Measurements from ENCODE around the gene TTC39A. TPM values are rescaled to one million over a fixed set of nuclear protein-coding genes. Genes with fewer than 3 reads are reported as not detected.

TTC39A gene
- total and polyA plus RNA-seq, 2 donors (not counting 1 experiment from before 2014, with no cell fraction given), result not detected

- 92% methylated on average over 3 of the region's 4 CpGs for WGBS (ENCODE audit: insufficient coverage)
- H3K79me2 ChIP-seq (ENCODE audit: control insufficient read depth, insufficient read depth, low read length), result no peaks in the 10 kb centered on the region
- TF ChIP-seq CTCF (IDR thresholded peaks at IDR 0.05), result no peak
- TF ChIP-seq EZH2 (IDR thresholded peaks at IDR 0.05; ENCODE audit: borderline replicate concordance, insufficient read depth, low read depth, low read length, poor library complexity, severe bottlenecking), result no peak
- DNase-seq (no peak), ATAC-seq (ENCODE audit: low read depth) (no peak)
- H3K4me1 ChIP-seq (ENCODE audit: control insufficient read depth in 2 of 2, insufficient read depth in 2 of 2, low read length in 2 of 2), result no peaks in the 10 kb centered on the region
- peaks cover 6 to 46% of the 10 kb centered on the region in 2 experiments for H3K36me3 ChIP-seq (replicated peaks in 1 of 2; ENCODE audit: control extremely low read depth in 1 of 2, control insufficient read depth in 1 of 2, extremely low read depth in 1 of 2, insufficient read depth in 2 of 2, low read length in 1 of 2)
- no peak overlapping the region for H3K27ac Mint-ChIP-seq
- no peak overlapping the region for H3K9ac ChIP-seq (ENCODE audit: low read length)
- H3K4me3 Mint-ChIP-seq, result no peak overlapping the region
- ChIA-PET CTCF (no interaction called here), POLR2A (no interaction called here)
- no peaks in the 10 kb centered on the region for H3K9me3 ChIP-seq (ENCODE audit: control extremely low read depth in 1 of 3, control insufficient read depth in 2 of 3, insufficient read depth in 1 of 3, low read length in 2 of 3)
- no peaks in the 10 kb centered on the region for H3K27me3 Mint-ChIP-seq
- H3K4me2 ChIP-seq (replicated peaks; ENCODE audit: low read depth, low read length, poor library complexity, severe bottlenecking), result no peak overlapping the region
- no peaks in the 10 kb centered on the region for H3K9me3 Mint-ChIP-seq (ENCODE audit: insufficient read depth)
- no peaks in the 10 kb centered on the region for H3K4me1 Mint-ChIP-seq
- H3K4me3 ChIP-seq (ENCODE audit: control extremely low read depth in 1 of 5, extremely low read depth in 1 of 5, insufficient read depth in 1 of 5, low read depth in 2 of 5, low read length in 4 of 5), result no peak overlapping the region
- no peak overlapping the region for H2AFZ ChIP-seq (ENCODE audit: insufficient read depth, low read depth, low read length, poor library complexity, severe bottlenecking)
- no peaks in the 10 kb centered on the region for H3K27me3 ChIP-seq (replicated peaks in 1 of 4; ENCODE audit: control extremely low read depth in 1 of 4, control insufficient read depth in 3 of 4, insufficient read depth in 4 of 4, low read length in 3 of 4)
- H4K20me1 ChIP-seq (ENCODE audit: control insufficient read depth, insufficient read depth, low read length, poor library complexity, severe bottlenecking), result no peaks in the 10 kb centered on the region
- no peak overlapping the region for H3K27ac ChIP-seq (ENCODE audit: low read length in 2 of 2)
- intact Hi-C loops (cut with micrococcal nuclease), result no loop called here
These were observed 38.8 kb upstream of the TTC39A start for GRCh38 chr1:51369171-51369570.

- Mint-ChIP-seq H3K27me3 (no peaks in the 10 kb centered on the region), H3K4me3 (no peak overlapping the region), H3K9me3 (ENCODE audit: insufficient read depth) (no peaks in the 10 kb centered on the region), H3K27ac (no peak overlapping the region), H3K4me1 (no peaks in the 10 kb centered on the region)
- Histone ChIP-seq H3K27me3 (replicated peaks in 1 of 4; ENCODE audit: control extremely low read depth in 1 of 4, control insufficient read depth in 3 of 4, insufficient read depth in 4 of 4, low read length in 3 of 4) (no peaks in the 10 kb centered on the region), H2AFZ (ENCODE audit: insufficient read depth, low read depth, low read length, poor library complexity, severe bottlenecking) (no peak overlapping the region), H4K20me1 (ENCODE audit: control insufficient read depth, insufficient read depth, low read length, poor library complexity, severe bottlenecking) (no peaks in the 10 kb centered on the region), H3K4me2 (replicated peaks; ENCODE audit: low read depth, low read length, poor library complexity, severe bottlenecking) (no peak overlapping the region), H3K27ac (ENCODE audit: low read length in 2 of 2) (no peak overlapping the region), H3K9me3 (ENCODE audit: control extremely low read depth in 1 of 3, control insufficient read depth in 2 of 3, insufficient read depth in 1 of 3, low read length in 2 of 3) (no peaks in the 10 kb centered on the region), H3K4me1 (ENCODE audit: control insufficient read depth in 2 of 2, insufficient read depth in 2 of 2, low read length in 2 of 2) (no peaks in the 10 kb centered on the region), H3K79me2 (ENCODE audit: control insufficient read depth, insufficient read depth, low read length) (no peaks in the 10 kb centered on the region), H3K9ac (ENCODE audit: low read length) (no peak overlapping the region), H3K36me3 (replicated peaks in 1 of 2; ENCODE audit: control extremely low read depth in 1 of 2, control insufficient read depth in 1 of 2, extremely low read depth in 1 of 2, insufficient read depth in 2 of 2, low read length in 1 of 2) (peaks cover 13 to 44% of the 10 kb centered on the region in 2 experiments), H3K4me3 (ENCODE audit: control extremely low read depth in 1 of 5, extremely low read depth in 1 of 5, insufficient read depth in 1 of 5, low read depth in 2 of 5, low read length in 4 of 5) (no peak overlapping the region)
- ATAC-seq (ENCODE audit: low read depth) (no peak), DNase-seq (no peak)
- ChIA-PET CTCF (no interaction called here), POLR2A (no interaction called here)
- TF ChIP-seq EZH2 (IDR thresholded peaks at IDR 0.05; ENCODE audit: borderline replicate concordance, insufficient read depth, low read depth, low read length, poor library complexity, severe bottlenecking) (no peak), CTCF (IDR thresholded peaks at IDR 0.05) (no peak)
- no CpG with 5 or more reads among the region's 1 CpG for WGBS (ENCODE audit: insufficient coverage)
- intact Hi-C loops (cut with micrococcal nuclease), result no loop called here
These were observed 35.4 kb upstream of the TTC39A start for GRCh38 chr1:51365774-51366173.
